Cardiac fibroblast (primary cell): Measurements from ENCODE around the gene DAZAP1.
A peak's percentile ranks its signal among the peaks of the same experiment; 100 is the strongest.

Experiments
- DNase-seq, 2 donors: peaks; one replicate each; pipeline versions ENCODE4 v3.0.0 to v3.0.0-alpha.2; 2010; ENCODE audit warnings: low read depth in 2 of 2
- H3K4me3 ChIP-seq, 2 donors: replicated peaks in 1 of 2; 1 replicate in 1 of 2; 2 replicates in 1 of 2; pipeline ENCODE4 v1.5.1; 2011; ENCODE audit warnings: low read depth in 2 of 2, low read length in 2 of 2, mild to moderate bottlenecking in 2 of 2, moderate library complexity in 1 of 2
- TF ChIP-seq, protein P1 (sequence below): IDR thresholded peaks from one replicate; pipeline ENCODE4 v1.5.1; 2011; ENCODE audit warnings: low read depth, mild to moderate bottlenecking, low read length, inconsistent platforms

The DAZAP1 gene

DNA sequence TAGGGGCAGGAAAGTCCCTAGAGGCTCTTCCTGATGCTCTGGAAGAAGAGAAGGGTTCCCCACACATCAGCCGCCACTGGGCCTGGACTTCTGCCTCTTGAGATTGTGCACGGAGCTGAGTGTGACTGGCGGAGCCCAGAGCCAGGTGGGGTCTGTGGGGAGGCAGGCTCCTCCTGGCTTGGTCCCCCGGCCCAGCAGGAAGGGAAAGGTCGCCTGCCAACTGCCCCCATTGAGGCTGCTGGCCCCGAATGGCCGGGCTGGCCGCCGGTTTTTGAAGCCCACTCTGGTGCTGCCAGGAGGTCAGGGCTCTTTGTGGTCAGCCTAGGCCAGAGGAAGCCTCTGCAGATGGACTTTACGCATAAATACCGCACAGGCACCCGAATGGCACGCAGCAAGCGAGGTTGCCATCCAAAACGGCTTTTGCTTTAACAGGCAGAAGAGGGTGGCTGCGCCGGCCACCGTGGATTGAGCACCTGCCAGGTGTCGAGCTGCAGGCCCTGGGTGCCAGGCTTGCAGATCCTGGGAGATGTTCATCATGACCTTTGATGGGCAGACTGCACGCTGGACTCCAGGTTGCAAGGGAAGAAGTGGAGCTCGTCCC lies 5.0 kb downstream of the DAZAP1 start:
- TF ChIP-seq, protein P1, sequence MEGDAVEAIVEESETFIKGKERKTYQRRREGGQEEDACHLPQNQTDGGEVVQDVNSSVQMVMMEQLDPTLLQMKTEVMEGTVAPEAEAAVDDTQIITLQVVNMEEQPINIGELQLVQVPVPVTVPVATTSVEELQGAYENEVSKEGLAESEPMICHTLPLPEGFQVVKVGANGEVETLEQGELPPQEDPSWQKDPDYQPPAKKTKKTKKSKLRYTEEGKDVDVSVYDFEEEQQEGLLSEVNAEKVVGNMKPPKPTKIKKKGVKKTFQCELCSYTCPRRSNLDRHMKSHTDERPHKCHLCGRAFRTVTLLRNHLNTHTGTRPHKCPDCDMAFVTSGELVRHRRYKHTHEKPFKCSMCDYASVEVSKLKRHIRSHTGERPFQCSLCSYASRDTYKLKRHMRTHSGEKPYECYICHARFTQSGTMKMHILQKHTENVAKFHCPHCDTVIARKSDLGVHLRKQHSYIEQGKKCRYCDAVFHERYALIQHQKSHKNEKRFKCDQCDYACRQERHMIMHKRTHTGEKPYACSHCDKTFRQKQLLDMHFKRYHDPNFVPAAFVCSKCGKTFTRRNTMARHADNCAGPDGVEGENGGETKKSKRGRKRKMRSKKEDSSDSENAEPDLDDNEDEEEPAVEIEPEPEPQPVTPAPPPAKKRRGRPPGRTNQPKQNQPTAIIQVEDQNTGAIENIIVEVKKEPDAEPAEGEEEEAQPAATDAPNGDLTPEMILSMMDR, result no peak
- no peak overlapping the region for H3K4me3 ChIP-seq
- DNase-seq, result no peak

DNA sequence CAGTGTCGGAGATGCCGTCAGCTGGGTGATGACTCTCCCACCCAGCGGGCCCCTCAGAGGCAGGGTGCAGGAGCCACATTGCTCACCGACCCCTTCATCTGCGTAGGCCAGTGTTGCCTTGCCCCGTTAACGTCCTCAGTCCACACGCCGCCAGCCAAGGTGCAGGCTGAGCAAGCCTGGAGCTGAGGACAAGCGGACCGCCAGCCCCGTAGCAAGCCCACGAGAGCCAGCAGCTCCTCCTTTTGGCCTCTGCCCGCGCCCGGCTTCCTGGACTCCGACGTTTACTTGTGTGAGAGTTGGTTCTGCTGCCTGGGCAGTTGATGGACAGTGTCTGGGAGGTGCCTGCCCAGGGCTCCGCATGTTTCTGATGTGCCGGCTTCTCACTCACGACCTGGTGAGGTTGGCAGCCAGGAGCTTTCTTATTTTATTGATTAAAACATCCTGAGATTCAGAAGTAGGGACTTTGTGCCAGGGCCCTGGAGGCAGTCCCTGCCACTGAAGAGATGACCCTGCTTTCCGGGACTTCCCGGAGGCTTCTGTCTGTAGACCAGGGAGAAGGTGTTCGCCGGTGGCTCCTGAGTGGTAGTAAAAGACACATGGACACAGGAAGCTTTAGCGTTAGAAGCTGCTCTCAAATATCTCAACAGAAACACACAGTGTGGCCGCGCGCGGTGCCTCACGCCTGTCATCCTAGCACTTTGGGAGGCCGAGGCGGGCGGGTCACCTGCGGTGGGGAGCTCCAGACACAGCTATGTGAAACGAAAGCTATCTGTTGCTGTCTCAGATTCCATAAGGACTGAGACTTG lies 5.8 kb downstream of the DAZAP1 start:
- DNase-seq, result no peak
- no peak overlapping the region for H3K4me3 ChIP-seq

DNA sequence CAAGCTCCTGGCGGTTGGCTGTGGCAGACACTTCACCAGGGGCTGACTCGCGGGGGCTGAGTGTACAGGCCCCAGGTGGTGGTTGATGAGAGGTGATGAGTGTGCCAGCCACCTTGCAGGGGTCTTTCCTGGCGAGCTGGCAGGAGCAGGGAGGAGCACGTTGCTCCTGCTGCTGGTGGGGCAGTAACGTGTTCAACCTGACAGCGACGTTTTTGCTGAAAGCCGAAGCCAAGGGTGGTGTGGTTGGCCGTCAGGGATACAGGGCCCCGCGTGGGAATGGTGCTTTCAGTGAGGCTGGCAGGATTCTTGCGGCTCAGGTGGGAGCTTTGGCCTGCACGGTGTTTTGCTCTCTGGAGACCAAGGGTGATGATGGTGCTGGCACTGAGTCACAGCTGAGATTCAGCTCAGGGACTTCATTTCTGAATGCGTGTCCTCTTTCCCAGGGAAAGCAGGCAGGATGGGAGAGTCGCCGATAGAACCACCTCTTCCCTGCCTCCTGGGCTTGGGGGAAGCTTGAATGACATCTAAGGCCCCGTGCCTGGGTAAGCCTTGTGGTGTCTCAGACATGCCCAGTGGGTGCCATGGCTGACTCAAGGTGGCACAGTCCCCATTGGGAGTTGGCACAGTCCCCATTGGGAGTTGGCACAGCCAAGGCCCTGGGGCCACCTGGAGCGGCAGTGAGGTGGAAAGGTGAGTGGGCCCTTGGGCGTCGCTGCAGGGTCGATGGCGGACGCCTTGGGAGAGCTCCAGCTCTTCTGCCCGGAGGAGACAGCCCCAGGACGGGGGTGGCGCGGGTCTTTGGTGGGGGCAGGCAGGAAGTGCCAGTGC lies 8.8 kb downstream of the DAZAP1 start:
- H3K4me3 ChIP-seq, result no peak overlapping the region
- TF ChIP-seq, protein P1, result no peak
- DNase-seq, result peak in 1 of 2 donors; percentile 69

More for the DNA sequence above, 5.8 kb downstream of the DAZAP1 start:
- TF ChIP-seq, protein P1, result no peak

DNA sequence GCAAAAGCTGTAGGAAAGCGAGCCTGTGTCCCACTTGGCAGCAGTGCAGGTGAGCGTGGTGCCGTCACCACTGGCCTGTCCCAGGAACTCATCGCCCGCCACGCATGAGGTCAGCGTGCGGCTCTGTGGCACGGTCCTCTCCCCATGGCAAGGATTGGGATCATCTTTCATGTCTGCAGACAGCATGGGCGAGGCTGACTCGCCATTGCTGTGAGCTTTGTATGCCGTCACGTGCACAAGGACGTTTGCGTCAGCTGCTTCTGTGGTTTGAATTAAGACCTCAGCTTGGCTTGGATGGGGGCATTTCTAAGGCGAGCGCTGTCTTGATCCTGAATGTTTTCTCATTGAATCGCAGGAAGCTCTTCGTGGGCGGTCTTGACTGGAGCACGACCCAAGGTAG lies 9.8 kb downstream of the DAZAP1 start:
- no peak overlapping the region for H3K4me3 ChIP-seq
- TF ChIP-seq, protein P1, result no peak
- no peak for DNase-seq

DNA sequence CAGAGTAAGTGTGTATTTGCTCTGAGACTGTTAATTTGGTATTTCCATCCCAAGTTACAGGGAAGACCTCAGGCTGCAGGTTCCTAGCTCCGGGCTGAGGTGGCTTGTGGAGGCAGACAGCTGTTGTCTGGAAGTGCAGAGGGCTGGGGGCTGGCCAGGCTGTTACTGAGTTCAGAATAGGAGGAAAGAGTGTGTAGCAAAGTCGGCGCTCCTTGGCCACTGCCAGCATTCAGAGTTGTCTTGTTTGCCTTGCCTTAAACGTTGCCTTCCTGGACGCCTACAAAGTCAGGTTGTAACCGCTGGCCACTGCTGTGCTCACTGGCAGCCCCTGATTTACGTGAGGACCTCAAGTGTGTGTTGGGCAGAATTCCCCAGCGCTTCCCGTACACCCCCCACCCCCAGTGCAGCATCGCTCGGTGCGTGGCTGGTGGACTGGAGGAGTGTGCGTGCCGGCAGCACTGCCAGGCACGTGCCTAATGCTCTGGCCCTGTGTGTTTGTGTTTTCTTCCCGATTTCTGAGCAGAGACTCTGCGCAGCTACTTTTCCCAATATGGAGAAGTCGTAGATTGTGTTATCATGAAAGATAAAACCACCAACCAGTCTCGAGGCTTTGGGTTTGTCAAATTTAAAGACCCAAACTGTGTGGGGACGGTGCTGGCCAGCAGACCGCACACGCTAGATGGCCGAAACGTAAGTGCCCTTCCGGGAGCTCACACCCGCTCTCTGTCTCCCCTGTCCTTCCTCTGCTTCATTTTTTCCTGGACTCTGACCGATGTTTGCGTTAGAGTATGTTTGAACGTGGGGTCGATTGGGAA lies 10.5 kb downstream of the DAZAP1 start:
- TF ChIP-seq, protein P1, result no peak
- DNase-seq, result no peak
- no peak overlapping the region for H3K4me3 ChIP-seq

DNA sequence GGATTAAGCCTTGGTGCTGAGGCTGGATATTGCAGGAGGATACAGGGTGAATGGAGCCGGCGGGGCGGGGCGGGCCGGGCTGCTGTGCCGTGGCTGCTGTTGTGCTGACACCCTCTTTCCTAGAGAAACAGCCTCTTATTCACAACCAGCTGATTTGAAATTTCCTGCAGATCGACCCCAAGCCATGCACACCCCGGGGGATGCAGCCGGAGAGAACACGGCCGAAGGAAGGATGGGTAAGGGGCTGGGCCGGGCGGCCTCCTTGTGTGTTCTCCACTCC lies 11.1 kb downstream of the DAZAP1 start:
- DNase-seq, result no peak
- TF ChIP-seq, protein P1, result no peak
- H3K4me3 ChIP-seq, result no peak overlapping the region
